BJ (cell line): ENCODE measurements around the gene PEPD. TPM values are rescaled to one million over a fixed set of nuclear protein-coding genes. Genes with fewer than 3 reads are reported as not detected.

ENCODE experiments used
- CTCF ChIA-PET: fragments of 350-600 bp; formaldehyde crosslinking; extraction: SDS; loops from one replicate; lab custom pipeline; 2021; ENCODE audit warnings: antibody characterized with exemption, inconsistent platforms; lab: Yijun Ruan, JAX
- POLR2A ChIA-PET: fragments of 300-600 bp; sonication (Branson Sonifier 250); formaldehyde crosslinking; extraction: SDS; loops from one replicate; lab custom pipeline; 2021; ENCODE audit warnings: antibody characterized with exemption; lab: Charles Lee
- DNase-seq: peaks from one replicate; pipeline ENCODE4 v3.0.0-alpha.2; 2011; ENCODE audit warnings: low read depth
- H3K27me3 ChIP-seq: 2 replicates; pipeline ENCODE4 v1.6.0; 2011; ENCODE audit warnings: low read length; ENCODE audit not compliant: control insufficient read depth, insufficient read depth
- H3K36me3 ChIP-seq: 2 replicates; pipeline ENCODE4 v1.5.1; 2011; ENCODE audit warnings: low read length; ENCODE audit not compliant: control insufficient read depth, insufficient read depth
- H3K4me3 ChIP-seq: 2 replicates; pipeline ENCODE4 v1.5.1; 2011; ENCODE audit warnings: low read depth, mild to moderate bottlenecking, control low read depth, low read length
- polyA plus RNA-seq: library from polyadenylated mRNA; depleted of rRNA; stranded (reverse); fragments of >200 nt; gene quantifications from 2 replicates; pipeline ENCODE4 v1.2.3, GENCODE V29; 2011
- TF ChIP-seq, protein P1 (sequence below): IDR thresholded peaks from 2 replicates; pipeline ENCODE4 v1.5.1; 2011; ENCODE audit warnings: low read depth, mild to moderate bottlenecking, control low read depth, inconsistent platforms, low read length, moderate library complexity; ENCODE audit not compliant: insufficient read depth

PEPD gene
- polyA plus RNA-seq, 1 experiment, result 97.6 TPM

DNA sequence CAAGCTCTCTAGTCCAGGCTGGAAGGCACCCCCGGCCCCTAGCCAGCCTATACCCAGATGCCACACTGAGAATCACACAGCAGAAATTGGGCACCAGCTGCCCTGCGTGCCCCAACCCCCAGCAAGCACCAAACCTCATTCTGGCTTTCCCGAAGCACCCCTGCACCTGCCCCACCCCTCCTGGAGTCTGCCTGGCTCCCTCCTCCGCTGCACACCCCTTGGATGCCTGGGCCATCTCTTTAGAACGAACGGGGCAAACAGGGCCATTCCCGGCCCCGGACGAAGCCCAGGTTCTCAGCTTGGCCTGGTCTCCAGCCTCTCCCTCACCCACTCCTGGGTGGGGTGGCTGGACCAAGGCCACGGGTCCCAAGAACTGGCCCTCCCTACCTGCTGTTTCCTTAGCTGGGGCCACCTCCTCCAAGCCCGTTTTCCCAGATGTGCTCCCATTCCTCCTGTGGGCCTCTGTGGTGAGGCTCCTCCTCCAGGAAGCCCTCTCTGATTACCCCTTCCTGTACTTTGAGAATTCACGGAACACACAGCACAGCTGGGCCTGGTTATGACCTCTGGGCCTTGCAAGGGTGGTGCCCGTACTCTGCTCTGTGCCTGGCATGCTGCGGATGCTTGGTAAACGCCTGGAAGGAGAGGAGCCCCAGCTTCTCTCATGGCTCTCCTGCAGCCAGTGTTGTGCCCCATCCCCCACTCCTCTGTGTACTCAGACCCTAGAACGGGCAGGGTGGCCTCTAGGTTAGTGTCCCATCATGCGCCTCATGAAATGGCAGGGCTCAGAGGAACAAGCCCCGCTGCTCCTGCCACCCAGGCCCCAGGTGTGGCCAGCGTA, 126.6 kb downstream of the PEPD start:
- DNase-seq, result no peak
- no peaks in the 10 kb centered on the region for H3K27me3 ChIP-seq
- TF ChIP-seq, protein P1, sequence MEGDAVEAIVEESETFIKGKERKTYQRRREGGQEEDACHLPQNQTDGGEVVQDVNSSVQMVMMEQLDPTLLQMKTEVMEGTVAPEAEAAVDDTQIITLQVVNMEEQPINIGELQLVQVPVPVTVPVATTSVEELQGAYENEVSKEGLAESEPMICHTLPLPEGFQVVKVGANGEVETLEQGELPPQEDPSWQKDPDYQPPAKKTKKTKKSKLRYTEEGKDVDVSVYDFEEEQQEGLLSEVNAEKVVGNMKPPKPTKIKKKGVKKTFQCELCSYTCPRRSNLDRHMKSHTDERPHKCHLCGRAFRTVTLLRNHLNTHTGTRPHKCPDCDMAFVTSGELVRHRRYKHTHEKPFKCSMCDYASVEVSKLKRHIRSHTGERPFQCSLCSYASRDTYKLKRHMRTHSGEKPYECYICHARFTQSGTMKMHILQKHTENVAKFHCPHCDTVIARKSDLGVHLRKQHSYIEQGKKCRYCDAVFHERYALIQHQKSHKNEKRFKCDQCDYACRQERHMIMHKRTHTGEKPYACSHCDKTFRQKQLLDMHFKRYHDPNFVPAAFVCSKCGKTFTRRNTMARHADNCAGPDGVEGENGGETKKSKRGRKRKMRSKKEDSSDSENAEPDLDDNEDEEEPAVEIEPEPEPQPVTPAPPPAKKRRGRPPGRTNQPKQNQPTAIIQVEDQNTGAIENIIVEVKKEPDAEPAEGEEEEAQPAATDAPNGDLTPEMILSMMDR, result no peak
- no peak overlapping the region for H3K4me3 ChIP-seq
- H3K36me3 ChIP-seq, result no peaks in the 10 kb centered on the region
- POLR2A ChIA-PET, result no interaction called here
- CTCF ChIA-PET, result interaction anchor here (0.8 to 3.8 kb wide), 7 partner anchors 11 to 462 kb away, joined by 3 to 23 read pairs (median 6); no protein-coding TSS in a partner anchor

DNA sequence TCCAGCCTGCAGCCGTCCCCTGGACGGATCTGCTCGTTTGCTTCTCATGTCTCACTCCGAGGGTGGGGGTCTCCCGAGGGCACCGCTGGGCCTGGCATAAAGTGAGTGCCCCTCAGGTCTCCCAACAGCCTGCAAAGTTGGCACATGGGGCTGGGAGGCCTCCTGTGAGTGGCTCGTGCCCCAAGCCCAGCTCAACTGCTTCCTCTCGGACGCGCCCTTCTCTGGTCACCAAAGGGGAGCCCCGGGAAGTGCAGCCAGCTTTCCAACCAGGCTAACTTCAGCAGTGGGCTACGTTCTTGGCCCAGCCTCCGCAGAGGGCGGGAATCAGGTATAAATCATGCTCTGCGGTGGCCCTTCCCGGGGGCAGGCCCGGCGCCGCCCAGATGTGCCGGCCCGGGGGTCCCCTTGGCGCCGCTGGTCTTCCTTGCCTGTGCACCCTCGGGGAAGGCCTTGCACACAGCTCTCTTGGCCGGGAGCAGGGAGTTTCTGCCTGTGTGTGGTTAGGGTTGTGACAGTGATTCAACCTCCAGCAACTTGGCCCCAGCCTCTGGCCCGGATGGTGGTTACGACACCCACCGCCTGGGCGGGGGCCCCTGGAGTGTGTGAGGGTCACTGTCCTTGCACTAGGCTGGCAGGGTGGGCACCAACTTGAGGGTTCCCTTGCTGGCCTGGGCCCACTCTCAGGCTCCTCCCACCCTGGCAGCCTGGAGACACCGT, 127.4 kb downstream of the PEPD start:
- POLR2A ChIA-PET, result no interaction called here
- no peak overlapping the region for H3K4me3 ChIP-seq
- CTCF ChIA-PET, result interaction anchor here (0.7 to 2.0 kb wide), 8 partner anchors 12 to 463 kb away, joined by 3 to 13 read pairs (median 4); no protein-coding TSS in a partner anchor
- H3K27me3 ChIP-seq, result no peaks in the 10 kb centered on the region
- no peak for DNase-seq
- TF ChIP-seq, protein P1, result no peak
- peaks cover under 1% of the 10 kb centered on the region; the same call in 1 of the 2 replicates for H3K36me3 ChIP-seq

DNA sequence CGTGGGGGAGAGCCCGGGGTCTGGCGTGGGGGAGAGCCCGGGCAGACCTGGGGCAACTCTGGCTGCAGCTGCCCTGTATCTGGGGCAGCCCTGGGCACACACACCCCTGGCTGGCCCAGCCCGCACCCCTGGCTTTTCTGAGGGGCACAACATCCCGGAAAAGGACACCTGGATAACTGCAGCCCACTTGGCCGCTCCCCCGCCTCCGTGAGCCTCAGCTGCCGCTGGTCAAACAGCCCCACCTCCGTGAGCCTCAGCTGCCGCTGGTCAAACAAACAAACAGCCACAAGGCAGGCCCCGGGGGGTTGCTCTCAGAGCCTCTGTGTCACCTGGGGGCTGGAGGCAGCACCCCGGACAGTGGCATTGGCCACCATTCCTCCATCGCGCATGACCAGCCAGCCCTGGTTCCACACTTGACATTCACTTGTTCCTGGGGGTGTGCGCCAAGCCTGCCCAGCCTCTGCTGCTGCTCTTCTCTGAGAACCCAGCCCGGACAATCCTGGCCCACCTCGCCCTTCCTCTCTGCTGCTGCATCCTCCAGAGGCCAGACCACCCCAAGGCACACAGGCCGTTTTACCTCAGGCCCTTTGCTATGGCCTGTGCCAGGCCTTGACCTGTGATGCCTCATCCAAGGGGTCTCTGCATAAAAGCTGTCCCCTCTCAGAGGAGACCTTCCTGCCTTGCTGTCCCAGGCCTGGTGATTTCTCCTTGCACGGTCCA, 128.1 kb downstream of the PEPD start:
- H3K36me3 ChIP-seq, result peaks cover 6% of the 10 kb centered on the region
- no peak overlapping the region for H3K4me3 ChIP-seq
- TF ChIP-seq, protein P1, result no peak
- DNase-seq, result no peak
- CTCF ChIA-PET, result interaction anchor here (0.7 to 2.0 kb wide), 6 partner anchors 12 to 158 kb away, joined by 3 to 13 read pairs (median 4); no protein-coding TSS in a partner anchor
- no peaks in the 10 kb centered on the region for H3K27me3 ChIP-seq
- POLR2A ChIA-PET, result no interaction called here

DNA sequence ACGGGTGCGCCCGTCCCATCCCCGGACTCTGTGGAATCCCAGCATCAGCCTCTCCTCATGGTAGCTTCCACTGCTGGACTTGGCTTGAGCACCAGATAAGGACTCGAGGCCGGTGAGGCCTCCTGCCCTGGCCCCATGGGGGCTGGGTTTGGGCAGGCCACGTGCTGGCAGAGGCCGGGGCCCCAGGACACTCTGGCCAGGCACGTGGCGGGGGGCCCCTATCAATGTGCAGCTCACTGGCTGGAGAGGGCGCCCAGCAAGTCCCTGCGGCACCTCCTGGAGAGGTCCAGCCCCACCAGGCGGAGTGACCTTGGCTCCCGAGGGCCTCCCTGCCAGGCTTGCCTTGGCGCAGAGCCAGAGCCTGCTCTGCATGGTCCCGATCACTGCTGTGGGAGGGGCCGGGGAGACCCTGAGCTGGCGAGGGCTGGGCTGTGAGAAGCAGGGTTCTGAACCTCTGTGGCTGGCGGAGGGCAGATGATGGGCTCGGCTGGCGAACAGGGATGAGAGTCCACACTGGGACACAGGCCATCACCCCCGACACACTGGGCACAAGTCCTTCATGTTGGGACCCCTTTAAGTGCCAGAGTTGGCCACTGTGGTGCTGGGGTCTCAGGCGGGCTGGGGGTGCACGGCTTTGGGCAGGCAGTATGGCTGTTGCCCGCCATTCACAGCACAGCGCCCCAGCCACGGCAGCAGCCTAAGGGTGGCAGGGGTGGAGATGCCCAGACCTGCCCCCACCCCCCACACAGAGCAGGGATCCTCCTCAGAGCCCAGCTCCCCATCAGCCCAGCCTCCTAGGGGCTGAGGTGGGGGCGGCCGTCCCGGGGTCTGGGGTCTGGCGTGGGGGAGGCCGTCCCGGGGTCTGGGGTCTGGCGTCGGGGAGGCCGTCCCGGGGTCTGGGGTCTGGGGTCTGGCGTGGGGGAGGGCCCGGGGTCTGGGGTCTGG, 129.0 kb downstream of the PEPD start:
- ChIA-PET CTCF (interaction anchor here (0.6 to 1.6 kb wide), 5 partner anchors 14 to 814 kb away, joined by 3 to 4 read pairs (median 3); no protein-coding TSS in a partner anchor), POLR2A (no interaction called here)

More for the DNA sequence above, 129.0 kb downstream of the PEPD start:
- Histone ChIP-seq H3K36me3 (peaks cover 11% of the 10 kb centered on the region), H3K4me3 (no peak overlapping the region), H3K27me3 (no peaks in the 10 kb centered on the region)
- DNase-seq, result no peak
- TF ChIP-seq, protein P1, result no peak
